CD8-positive, alpha-beta memory T cell (primary cell): ENCODE results near the gene TBC1D14. TPM values are rescaled to one million over a fixed set of nuclear protein-coding genes. Genes with fewer than 3 reads are reported as not detected.
"Not testable (repeated sequence)": the region's sequence is repeated elsewhere in the genome, so short reads cannot be mapped to it uniquely, and the experiment has no call there.

Experiments
- CTCF ChIA-PET: fragments of 350-600 bp; sonication (Branson Sonifier 250); formaldehyde crosslinking; loops from one replicate; lab custom pipeline; 2021; ENCODE audit warnings: antibody characterized with exemption; lab: Charles Lee
- POLR2A ChIA-PET: fragments of 350-600 bp; sonication (Branson Sonifier 250); formaldehyde crosslinking; loops from one replicate; lab custom pipeline; 2021; ENCODE audit warnings: antibody characterized with exemption; lab: Charles Lee
- DNase-seq, 5 donors: peaks; one replicate each; pipeline versions ENCODE4 v3.0.0 to v3.0.0-alpha.2; 2020 to 2022; ENCODE audit warnings: mixed read lengths in 1 of 5
- H3K27ac ChIP-seq: one replicate; pipeline ENCODE4 v1.7.0; 2013; ENCODE audit warnings: low read depth, mild to moderate bottlenecking, low read length, moderate library complexity
- H3K27me3 ChIP-seq: 2 replicates; pipeline ENCODE4 v1.7.0; 2013; ENCODE audit warnings: low read length, mild to moderate bottlenecking; ENCODE audit not compliant: insufficient read depth, poor library complexity, severe bottlenecking
- H3K36me3 ChIP-seq: 2 replicates; pipeline ENCODE4 v1.7.0; 2013; ENCODE audit warnings: mild to moderate bottlenecking, low read length, moderate library complexity; ENCODE audit not compliant: insufficient read depth
- H3K4me1 ChIP-seq: 2 replicates; pipeline ENCODE4 v1.7.0; 2013; ENCODE audit warnings: mild to moderate bottlenecking, low read length, moderate library complexity; ENCODE audit not compliant: insufficient read depth
- H3K4me3 ChIP-seq: 2 replicates; pipeline ENCODE4 v1.7.0; 2013; ENCODE audit warnings: mild to moderate bottlenecking, low read length
- H3K9me3 ChIP-seq: 2 replicates; pipeline ENCODE4 v1.7.0; 2013; ENCODE audit warnings: mild to moderate bottlenecking, low read length
- H3K27ac Mint-ChIP-seq, 8 donors: one replicate each; pipeline ENCODE4 v1.8.0; 2020 to 2021; ENCODE audit warnings: mixed read lengths in 8 of 8, mild to moderate bottlenecking in 6 of 8, inconsistent platforms in 3 of 8, moderate library complexity in 3 of 8
- H3K27me3 Mint-ChIP-seq, 2 donors: one replicate each; pipeline ENCODE4 v1.8.0; 2020 to 2021; ENCODE audit warnings: mixed read lengths in 2 of 2, mild to moderate bottlenecking in 1 of 2, moderate library complexity in 1 of 2
- H3K36me3 Mint-ChIP-seq, 3 donors: one replicate each; pipeline ENCODE4 v1.8.0; 2020 to 2021; ENCODE audit warnings: mixed read lengths in 3 of 3, inconsistent platforms in 1 of 3, mild to moderate bottlenecking in 1 of 3
- H3K4me1 Mint-ChIP-seq, 3 donors: one replicate each; pipeline ENCODE4 v1.8.0; 2020 to 2021; ENCODE audit warnings: mixed read lengths in 3 of 3, inconsistent platforms in 1 of 3, mild to moderate bottlenecking in 1 of 3
- H3K4me3 Mint-ChIP-seq, 7 donors: one replicate each; pipeline ENCODE4 v1.8.0; 2020 to 2021; ENCODE audit warnings: mixed read lengths in 7 of 7, mild to moderate bottlenecking in 6 of 7, moderate library complexity in 4 of 7, inconsistent platforms in 2 of 7
- H3K9me3 Mint-ChIP-seq, 5 donors: one replicate each; pipeline ENCODE4 v1.8.0; 2020 to 2022; ENCODE audit warnings: mixed read lengths in 5 of 5, mild to moderate bottlenecking in 3 of 5, moderate library complexity in 2 of 5, inconsistent platforms in 1 of 5
- polyA plus RNA-seq: library from polyadenylated mRNA; unstranded; fragments of 300-500 nt; fragmentation: Illumina TruSeq; gene quantifications from one replicate; pipeline ENCODE4 v1.2.3, GENCODE V29; 2021
- total RNA-seq, 2 experiments: library from RNA; stranded (reverse); gene quantifications; one replicate each; pipeline ENCODE4 v1.2.3, GENCODE V29; 2021

The TBC1D14 gene
- total and polyA plus RNA-seq, 3 experiments from 2014 or later = 38.0 to 48.5 (median 43.7) TPM

GRCh38 chr4:6911917-6912316, 2.3 kb downstream of the TBC1D14 start:
- not testable (repeated sequence) for H3K36me3 ChIP-seq, H3K4me3 ChIP-seq, DNase-seq, H3K9me3 ChIP-seq, H3K27me3 Mint-ChIP-seq, H3K36me3 Mint-ChIP-seq, H3K9me3 Mint-ChIP-seq, H3K27me3 ChIP-seq
- Mint-ChIP-seq H3K4me1 (peaks cover 54 to 82% (median 60%) of the 10 kb centered on the region in 3 donors), H3K27ac (peak overlapping the region in 3 of 8 donors; percentile 79 to 94 (median 92)), H3K4me3 (peak overlapping the region; percentile 86 to 93 (median 89))
- Histone ChIP-seq H3K4me1 (peaks cover 63% of the 10 kb centered on the region), H3K27ac (peak overlapping the region; percentile 27)
- POLR2A ChIA-PET = interaction anchor here (0.7 to 1.5 kb wide), 2 partner anchors 12 to 75 kb away, joined by 4 read pairs; no protein-coding TSS in a partner anchor
- CTCF ChIA-PET = interaction anchor here (0.7 to 2.1 kb wide), 7 partner anchors 12 to 236 kb away, joined by 3 to 8 read pairs (median 3); no protein-coding TSS in a partner anchor

GRCh38 chr4:6912441-6912840, 2.8 kb downstream of the TBC1D14 start:
- H3K4me1 Mint-ChIP-seq = peaks cover 59 to 88% (median 65%) of the 10 kb centered on the region in 3 donors
- H3K36me3 Mint-ChIP-seq = peaks cover 0 to 4% (median 0%) of the 10 kb centered on the region in 3 donors
- H3K27me3 ChIP-seq = no peaks in the 10 kb centered on the region
- CTCF ChIA-PET = interaction anchor here (0.7 to 2.1 kb wide), 5 partner anchors 48 to 159 kb away, joined by 3 to 7 read pairs (median 3); no protein-coding TSS in a partner anchor
- H3K27me3 Mint-ChIP-seq = no peaks in the 10 kb centered on the region
- no peak for DNase-seq
- H3K4me3 ChIP-seq = no peak overlapping the region
- peaks cover 68% of the 10 kb centered on the region for H3K4me1 ChIP-seq
- POLR2A ChIA-PET = interaction anchor here (1.5 kb wide), 1 partner anchor 13 kb away, joined by 4 read pairs; no protein-coding TSS in a partner anchor
- H3K4me3 Mint-ChIP-seq = peak overlapping the region; percentile 46 to 84 (median 70)
- no peaks in the 10 kb centered on the region for H3K9me3 ChIP-seq
- no peak overlapping the region for H3K27ac ChIP-seq
- H3K9me3 Mint-ChIP-seq = no peaks in the 10 kb centered on the region
- no peaks in the 10 kb centered on the region for H3K36me3 ChIP-seq
- H3K27ac Mint-ChIP-seq = peak overlapping the region in 6 of 8 donors; percentile 47 to 94 (median 74)

- ChIA-PET POLR2A (interaction anchor here (0.6 to 1.3 kb wide), 2 partner anchors 20 to 29 kb away, joined by 3 to 6 read pairs; no protein-coding TSS in a partner anchor), CTCF (interaction anchor here (1.1 to 2.1 kb wide), 6 partner anchors 32 to 158 kb away, joined by 3 to 7 read pairs (median 5); no protein-coding TSS in a partner anchor)
- H3K9me3 ChIP-seq = no peaks in the 10 kb centered on the region
- H3K4me3 ChIP-seq = no peak overlapping the region
- peaks cover 72% of the 10 kb centered on the region for H3K4me1 ChIP-seq
- no peak for DNase-seq
- Mint-ChIP-seq H3K4me1 (peaks cover 64 to 88% (median 69%) of the 10 kb centered on the region in 3 donors), H3K27me3 (no peaks in the 10 kb centered on the region), H3K36me3 (peaks cover 0 to 4% (median 0%) of the 10 kb centered on the region in 3 donors), H3K9me3 (no peaks in the 10 kb centered on the region), H3K27ac (peak overlapping the region in 4 of 8 donors; percentile 29 to 94 (median 44)), H3K4me3 (peak overlapping the region in 2 of 7 donors; percentile 70 to 84)
- no peaks in the 10 kb centered on the region for H3K36me3 ChIP-seq
- no peak overlapping the region for H3K27ac ChIP-seq
- H3K27me3 ChIP-seq = no peaks in the 10 kb centered on the region
Observed at GRCh38 chr4:6913350-6913905, 3.8 kb downstream of the TBC1D14 start.

- POLR2A ChIA-PET = interaction anchor here (1.3 kb wide), 2 partner anchors 28 to 72 kb away, joined by 3 read pairs; no protein-coding TSS in a partner anchor
- CTCF ChIA-PET = interaction anchor here (1.1 to 1.4 kb wide), 4 partner anchors 31 to 60 kb away, joined by 3 to 5 read pairs (median 4); no protein-coding TSS in a partner anchor
- Histone ChIP-seq H3K4me1 (peaks cover 75% of the 10 kb centered on the region), H3K4me3 (no peak overlapping the region), H3K27ac (no peak overlapping the region), H3K36me3 (no peaks in the 10 kb centered on the region), H3K27me3 (no peaks in the 10 kb centered on the region), H3K9me3 (no peaks in the 10 kb centered on the region)
- H3K36me3 Mint-ChIP-seq = peaks cover 0 to 2% (median 0%) of the 10 kb centered on the region in 3 donors
- no peaks in the 10 kb centered on the region for H3K9me3 Mint-ChIP-seq
- H3K4me1 Mint-ChIP-seq = peaks cover 64 to 91% (median 70%) of the 10 kb centered on the region in 3 donors
- H3K27me3 Mint-ChIP-seq = no peaks in the 10 kb centered on the region
- H3K27ac Mint-ChIP-seq = peak overlapping the region in 3 of 8 donors; percentile 29 to 94 (median 54)
- peak overlapping the region in 2 of 7 donors; percentile 66 to 74 for H3K4me3 Mint-ChIP-seq
- DNase-seq = no peak
Observed at GRCh38 chr4:6914448-6914847, 4.8 kb downstream of the TBC1D14 start.

GRCh38 chr4:6915041-6916005, 5.7 kb downstream of the TBC1D14 start:
- no peak for DNase-seq
- Histone ChIP-seq H3K27ac (peak overlapping the region; percentile 65), H3K9me3 (no peaks in the 10 kb centered on the region), H3K36me3 (no peaks in the 10 kb centered on the region), H3K4me1 (peaks cover 77% of the 10 kb centered on the region), H3K4me3 (no peak overlapping the region), H3K27me3 (no peaks in the 10 kb centered on the region)
- peak overlapping the region in 7 of 8 donors; percentile 29 to 95 (median 54) for H3K27ac Mint-ChIP-seq
- H3K9me3 Mint-ChIP-seq = no peaks in the 10 kb centered on the region
- CTCF ChIA-PET = interaction anchor here (0.7 to 1.4 kb wide), 4 partner anchors 15 to 65 kb away, joined by 3 to 5 read pairs (median 4); no protein-coding TSS in a partner anchor
- H3K4me3 Mint-ChIP-seq = peak overlapping the region in 3 of 7 donors; percentile 32 to 65 (median 32)
- H3K27me3 Mint-ChIP-seq = no peaks in the 10 kb centered on the region
- POLR2A ChIA-PET = interaction anchor here (0.6 to 1.3 kb wide), 4 partner anchors 11 to 142 kb away, joined by 3 to 6 read pairs (median 3); no protein-coding TSS in a partner anchor
- H3K4me1 Mint-ChIP-seq = peaks cover 67 to 95% (median 76%) of the 10 kb centered on the region in 3 donors
- H3K36me3 Mint-ChIP-seq = peaks cover 0 to 2% (median 0%) of the 10 kb centered on the region in 3 donors

GRCh38 chr4:6916069-6916586, 6.5 kb downstream of the TBC1D14 start:
- Mint-ChIP-seq H3K9me3 (no peaks in the 10 kb centered on the region), H3K36me3 (no peaks in the 10 kb centered on the region), H3K4me3 (peak overlapping the region; percentile 57 to 88 (median 68)), H3K27me3 (no peaks in the 10 kb centered on the region), H3K4me1 (peaks cover 65 to 95% (median 75%) of the 10 kb centered on the region in 3 donors), H3K27ac (peak overlapping the region; percentile 89 to 98 (median 94))
- no peak overlapping the region for H3K4me3 ChIP-seq
- no peaks in the 10 kb centered on the region for H3K36me3 ChIP-seq
- CTCF ChIA-PET = interaction anchor here (0.7 to 1.4 kb wide), 4 partner anchors 8 to 64 kb away, joined by 3 to 5 read pairs (median 4); no protein-coding TSS in a partner anchor
- POLR2A ChIA-PET = interaction anchor here (0.6 to 0.7 kb wide), 3 partner anchors 12 to 141 kb away, joined by 3 to 6 read pairs (median 4); no protein-coding TSS in a partner anchor
- H3K9me3 ChIP-seq = no peaks in the 10 kb centered on the region
- peaks cover 74% of the 10 kb centered on the region for H3K4me1 ChIP-seq
- peak overlapping the region; percentile 65 for H3K27ac ChIP-seq
- H3K27me3 ChIP-seq = no peaks in the 10 kb centered on the region
- no peak for DNase-seq
